Esophagus mucosa (tissue), 1 donor: Measurements from ENCODE around the gene FAM210B. TPM values are rescaled to one million over a fixed set of nuclear protein-coding genes. Genes with fewer than 3 reads are reported as not detected.
"Not testable (repeated sequence)": the region's sequence is repeated elsewhere in the genome, so short reads cannot be mapped to it uniquely, and the experiment has no call there.

ENCODE experiments used
- ATAC-seq: fragments of 200-7000 bp; cut with Tn5 transposase; one replicate; pipeline ENCODE4 v1.9.1; 2020
- total RNA-seq: library from RNA; stranded (reverse); gene quantifications from one replicate; pipeline ENCODE4 v1.2.4, GENCODE V29; 2023
- donor health status: DM: yes; HTN: yes; CAD: no.

The FAM210B gene
- total RNA-seq, result 24.7 TPM

GRCh38 chr20:56358600-56359211 lies at the start of gene FAM210B:
Gene FAM210B (plus strand): TSS chr20:56358974. CDS start chr20:56359006, 32 bp downstream.
- ATAC-seq, result peak; percentile 95

GRCh38 chr20:56316051-56316450 lies 42.7 kb upstream of the FAM210B start:
- no peak for ATAC-seq

GRCh38 chr20:56316483-56316882 lies 42.3 kb upstream of the FAM210B start:
- no peak for ATAC-seq

GRCh38 chr20:56322681-56323080 lies 36.1 kb upstream of the FAM210B start:
- no peak for ATAC-seq

DNA sequence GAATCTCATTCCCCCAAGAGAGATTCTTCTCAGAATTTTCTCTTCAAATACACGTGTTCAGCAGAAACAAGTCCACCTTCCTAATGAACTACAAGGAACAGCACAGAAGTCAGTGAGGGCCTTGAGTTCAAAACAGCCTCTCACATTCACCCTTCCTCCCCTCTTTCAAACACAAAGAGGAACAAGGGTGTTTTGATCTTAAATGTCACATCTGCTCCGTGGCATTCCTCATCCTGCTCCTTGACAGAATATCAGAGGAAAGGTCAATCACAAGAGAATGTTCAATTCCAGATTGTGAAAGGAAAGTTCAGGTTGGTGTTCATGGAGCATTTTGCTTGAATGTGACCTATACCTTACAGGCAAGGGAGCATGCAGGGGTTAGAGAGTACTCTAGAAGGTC lies 35.6 kb upstream of the FAM210B start:
- no peak for ATAC-seq

GRCh38 chr20:56323656-56324055 lies 35.1 kb upstream of the FAM210B start:
- ATAC-seq, result no peak

DNA sequence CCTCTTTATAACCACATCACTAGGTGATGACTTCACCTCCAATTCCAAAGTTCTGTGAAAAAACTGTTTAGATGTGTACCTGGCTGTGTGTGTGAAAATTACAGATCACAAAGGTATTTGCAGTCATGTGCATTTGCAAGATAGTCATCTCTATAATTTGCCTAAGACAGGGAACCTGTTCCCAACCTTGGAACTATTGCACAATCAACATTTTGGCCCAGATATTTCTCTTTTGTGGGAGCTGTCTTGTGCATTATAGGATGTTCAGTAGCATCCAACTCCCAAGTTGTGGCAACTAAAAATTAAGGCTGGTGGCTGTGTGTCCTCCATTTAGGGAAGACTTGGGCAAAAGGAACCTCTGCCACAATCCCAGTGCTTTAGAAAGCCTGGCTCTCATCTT lies 34.0 kb upstream of the FAM210B start:
- no peak for ATAC-seq

DNA sequence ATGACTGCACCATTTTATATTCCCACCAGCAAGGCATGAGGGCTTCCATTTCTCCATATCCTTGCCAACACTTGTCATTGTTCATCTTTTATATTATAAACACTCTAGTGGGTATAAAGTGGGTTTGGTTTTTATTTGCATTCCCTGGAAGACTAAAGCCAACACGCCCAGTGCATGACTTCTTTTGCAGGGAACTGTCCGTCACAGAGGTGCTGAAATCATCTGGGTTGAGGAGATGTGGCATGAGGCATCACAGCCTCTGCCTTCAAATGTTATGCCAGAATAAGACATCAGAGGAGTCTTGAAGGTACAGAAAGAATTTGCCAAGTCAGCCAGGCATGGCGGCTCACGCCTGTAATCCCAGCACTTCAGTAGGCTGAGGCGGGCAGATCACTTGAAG lies 29.9 kb upstream of the FAM210B start:
- ATAC-seq, result no peak

- ATAC-seq, result not testable (repeated sequence)
Measured at GRCh38 chr20:56336709-56337108, 22.1 kb upstream of the FAM210B start.

- ATAC-seq, result no peak
Measured at GRCh38 chr20:56342783-56343182, 16.0 kb upstream of the FAM210B start.

GRCh38 chr20:56343861-56344381 lies 14.9 kb upstream of the FAM210B start:
- peak; percentile 69 for ATAC-seq

- no peak for ATAC-seq
Measured at GRCh38 chr20:56345911-56346310, 12.9 kb upstream of the FAM210B start.

- no peak for ATAC-seq
Measured at GRCh38 chr20:56347628-56348304, 11.0 kb upstream of the FAM210B start.

DNA sequence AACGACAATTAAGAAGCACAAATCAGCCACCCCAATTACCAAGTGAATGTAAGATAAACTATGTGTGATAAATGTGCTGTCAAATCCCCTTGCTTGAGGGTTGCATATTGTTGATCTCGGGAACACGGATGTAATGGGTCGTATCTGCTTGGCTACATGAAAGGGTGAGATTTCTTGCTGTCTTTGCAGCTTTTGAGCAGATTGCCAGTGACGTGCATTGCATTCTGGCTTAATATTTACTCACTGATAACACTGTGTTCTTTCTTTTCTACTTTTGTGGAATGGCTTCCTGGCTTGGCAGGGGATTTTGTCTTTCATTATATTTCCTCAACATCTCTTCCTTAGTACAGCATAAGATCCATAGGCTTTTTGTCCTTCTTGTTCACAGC lies 10.5 kb upstream of the FAM210B start:
- no peak for ATAC-seq

DNA sequence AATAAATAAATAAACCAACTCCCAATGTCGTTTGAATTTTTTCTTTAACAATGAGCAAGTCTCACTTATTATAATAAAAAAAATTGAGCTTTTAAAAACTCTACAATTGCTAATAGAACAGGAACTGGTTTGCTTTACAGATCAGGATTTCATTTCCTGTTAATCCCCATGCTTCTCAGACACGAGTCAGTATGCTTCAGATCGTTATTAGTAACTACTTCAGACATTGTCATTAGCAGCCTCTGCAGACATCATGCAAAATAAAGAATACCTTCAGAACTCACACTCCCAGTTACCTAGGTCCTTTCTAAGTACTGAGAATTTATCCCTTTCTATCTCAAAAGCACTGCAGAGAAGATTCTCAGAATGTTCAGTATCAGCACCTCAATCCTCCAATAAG lies 10.0 kb upstream of the FAM210B start:
- ATAC-seq, result peak; percentile 73

GRCh38 chr20:56350842-56351241 lies 7.9 kb upstream of the FAM210B start:
- no peak for ATAC-seq

GRCh38 chr20:56352345-56353055 lies 6.3 kb upstream of the FAM210B start:
- ATAC-seq, result no peak

DNA sequence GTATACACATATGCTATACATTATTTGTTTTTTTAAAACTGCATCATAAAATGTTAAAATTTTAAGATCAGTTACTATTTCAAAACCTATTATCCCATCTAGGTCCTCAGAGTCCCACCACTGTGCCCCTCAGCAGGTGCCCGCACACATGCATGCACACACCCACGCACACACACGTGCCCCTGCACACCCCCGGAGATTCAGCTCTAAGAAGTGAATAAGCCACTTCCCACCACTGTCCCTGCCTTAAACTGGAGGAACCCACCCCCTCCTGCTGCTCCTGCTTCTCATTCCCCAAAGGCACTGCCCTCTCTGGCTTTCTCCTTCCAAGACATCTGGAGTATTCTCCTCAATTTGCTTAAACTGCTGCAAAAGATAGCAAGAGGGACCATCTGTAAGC lies 5.4 kb upstream of the FAM210B start:
- ATAC-seq, result no peak

- ATAC-seq, result no peak
Measured at GRCh38 chr20:56358070-56358469, 704 bp upstream of the FAM210B start.

GRCh38 chr20:56359212-56360132 lies 698 bp downstream of the FAM210B start:
- ATAC-seq, result peak; percentile 59

DNA sequence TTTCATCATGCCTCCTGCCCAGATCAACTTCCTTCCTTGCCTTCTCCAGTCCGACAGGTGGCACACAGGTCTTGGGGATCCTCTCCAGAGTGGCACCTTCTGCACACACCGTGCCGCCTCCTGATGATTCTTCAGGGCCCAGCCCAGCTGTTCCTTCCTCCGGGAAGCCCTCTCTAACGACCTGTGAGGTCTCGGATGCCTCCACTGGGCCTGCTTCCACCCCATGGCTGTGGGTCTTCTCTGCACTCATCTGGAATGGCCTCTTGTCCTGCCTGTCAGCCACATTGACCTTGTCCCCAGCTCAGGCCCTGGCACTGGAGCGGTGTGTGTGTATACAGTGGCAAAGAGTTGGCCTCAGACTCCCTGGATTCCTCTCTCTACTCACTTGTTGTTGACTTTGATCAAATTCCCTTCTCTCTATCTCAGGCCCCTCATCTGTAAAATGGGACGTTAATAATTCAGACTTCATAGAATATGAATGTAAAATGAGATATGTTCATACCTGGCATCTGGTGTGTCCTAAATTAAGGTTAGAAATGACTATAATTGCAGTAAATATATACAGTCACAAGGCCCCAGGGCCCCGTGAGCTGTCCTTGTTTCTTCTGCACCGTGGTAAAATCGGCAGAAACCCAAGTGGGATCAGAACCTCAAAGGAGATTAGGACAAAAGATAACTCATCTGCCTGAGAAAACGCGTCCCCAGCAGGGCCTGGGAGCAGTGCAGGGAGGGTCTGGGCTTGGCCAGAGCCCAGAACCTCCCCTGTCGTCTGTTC lies 1.5 kb downstream of the FAM210B start:
- peak; percentile 26 for ATAC-seq

GRCh38 chr20:56360908-56361205 lies 2.1 kb downstream of the FAM210B start:
- no peak for ATAC-seq
